ENCODE data around the gene CA9. TPM values are rescaled to one million over a fixed set of nuclear protein-coding genes. Genes with fewer than 3 reads are reported as not detected.

CA9 gene
- total RNA-seq, 1 experiment from 2014 or later: 6.6 TPM

- no peaks in the 10 kb centered on the region for H3K4me1 ChIP-seq (replicated peaks; ENCODE audit: insufficient read depth)
- TF ChIP-seq CTCF (conservative IDR thresholded peaks at IDR 0.05) (peak; percentile 83), EZH2 (IDR thresholded peaks at IDR 0.05; ENCODE audit: low read depth) (no peak)
- peak in 1 of 2 experiments; percentile 35 for DNase-seq
- BruUV-seq (replicated peaks): no TSS peak
- H3K9me2 ChIP-seq (ENCODE audit: insufficient read depth): no peaks in the 10 kb centered on the region
- no peaks in the 10 kb centered on the region for H4K20me1 ChIP-seq (ENCODE audit: insufficient read depth)
- no peaks in the 10 kb centered on the region for H3K36me3 ChIP-seq (ENCODE audit: low read depth)
- H3F3A ChIP-seq (ENCODE audit: insufficient read depth, low read depth): no peaks in the 10 kb centered on the region
- POLR2A ChIA-PET (ENCODE audit: unreplicated experiment): interaction anchor here (0.6 kb wide), 1 partner anchor 8 kb away, joined by 4 read pairs; no protein-coding TSS in a partner anchor
- no peaks in the 10 kb centered on the region for H3K27me3 ChIP-seq (ENCODE audit: insufficient read depth, low read depth)
- CTCF ChIA-PET: interaction anchor here (0.7 to 1.4 kb wide), 8 partner anchors 31 to 74 kb away, joined by 3 to 8 read pairs (median 3); partner anchors contain the start of gene ARHGEF39
- no peaks in the 10 kb centered on the region for H3K79me2 ChIP-seq (ENCODE audit: low read depth)
- H3K4me3 ChIP-seq: no peak overlapping the region
- H2AFZ ChIP-seq: no peak overlapping the region
- H3K4me2 ChIP-seq: no peak overlapping the region
- intact Hi-C loops (cut with micrococcal nuclease; ENCODE audit: unreplicated experiment): loop anchor here (5.0 kb wide), 1 partner anchor 39 kb away; the partner anchor contains the start of genes CCDC107 and RMRP
- no peak overlapping the region for H3K27ac ChIP-seq
- H3K9me3 ChIP-seq (ENCODE audit: insufficient read depth, low read depth): no peaks in the 10 kb centered on the region
Measured at GRCh38 chr9:35696520-35697215, 22.9 kb downstream of the CA9 start.

DNA sequence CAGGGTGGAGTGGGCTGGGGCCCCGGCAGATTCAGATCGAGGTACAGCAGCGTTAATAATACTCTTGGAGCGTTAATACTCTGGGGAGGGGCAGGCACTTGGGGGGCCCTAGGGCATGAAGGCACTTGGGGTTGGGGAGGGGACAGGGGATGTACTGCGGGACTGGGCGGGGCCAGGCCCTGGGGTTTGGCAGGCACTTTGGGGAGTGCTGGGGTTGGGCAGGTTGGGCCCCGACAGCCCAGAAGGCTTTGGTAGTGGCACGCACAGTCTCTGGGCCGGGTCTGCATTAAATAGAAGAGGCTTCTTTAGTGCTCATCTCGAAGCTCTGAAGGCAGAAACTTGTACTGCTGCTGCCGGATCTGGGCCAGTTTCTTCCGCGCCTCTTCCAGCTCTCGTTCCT, 23.8 kb downstream of the CA9 start:
- ChIA-PET POLR2A (ENCODE audit: unreplicated experiment) (interaction anchor here (0.6 kb wide), 1 partner anchor 9 kb away, joined by 4 read pairs; no protein-coding TSS in a partner anchor), CTCF (interaction anchor here (1.2 to 1.4 kb wide), 3 partner anchors 34 to 37 kb away, joined by 3 to 6 read pairs (median 5); no protein-coding TSS in a partner anchor)
- no peaks in the 10 kb centered on the region for H3K36me3 ChIP-seq (ENCODE audit: low read depth)
- no peak overlapping the region for H3K27ac ChIP-seq
- no peaks in the 10 kb centered on the region for H3K4me1 ChIP-seq (replicated peaks; ENCODE audit: insufficient read depth)
- no peak for DNase-seq
- H3K27me3 ChIP-seq (ENCODE audit: insufficient read depth, low read depth): no peaks in the 10 kb centered on the region
- TSS peak; percentile 55 for BruUV-seq (replicated peaks)
- H3K4me3 ChIP-seq: no peak overlapping the region
- intact Hi-C loops (cut with micrococcal nuclease; ENCODE audit: unreplicated experiment): loop anchor here (5.0 kb wide), 1 partner anchor 40 kb away; the partner anchor contains the start of genes CCDC107 and RMRP
- H4K20me1 ChIP-seq (ENCODE audit: insufficient read depth): no peaks in the 10 kb centered on the region
- no peak overlapping the region for H2AFZ ChIP-seq
- no peaks in the 10 kb centered on the region for H3K79me2 ChIP-seq (ENCODE audit: low read depth)
- no peaks in the 10 kb centered on the region for H3F3A ChIP-seq (ENCODE audit: insufficient read depth, low read depth)
- H3K4me2 ChIP-seq: no peak overlapping the region
- TF ChIP-seq EZH2 (IDR thresholded peaks at IDR 0.05; ENCODE audit: low read depth) (no peak), CTCF (conservative IDR thresholded peaks at IDR 0.05) (no peak)
- H3K9me2 ChIP-seq (ENCODE audit: insufficient read depth): no peaks in the 10 kb centered on the region
- no peaks in the 10 kb centered on the region for H3K9me3 ChIP-seq (ENCODE audit: insufficient read depth, low read depth)

GRCh38 chr9:35698231-35698630, 24.5 kb downstream of the CA9 start:
- H3K9me3 ChIP-seq (ENCODE audit: insufficient read depth, low read depth): no peaks in the 10 kb centered on the region
- no peaks in the 10 kb centered on the region for H3K4me1 ChIP-seq (replicated peaks; ENCODE audit: insufficient read depth)
- no peak for DNase-seq
- CTCF ChIA-PET: no interaction called here
- H3K9me2 ChIP-seq (ENCODE audit: insufficient read depth): no peaks in the 10 kb centered on the region
- no peak overlapping the region for H2AFZ ChIP-seq
- H3K27ac ChIP-seq: no peak overlapping the region
- no peak overlapping the region for H3K4me3 ChIP-seq
- H3K36me3 ChIP-seq (ENCODE audit: low read depth): no peaks in the 10 kb centered on the region
- no peak overlapping the region for H3K4me2 ChIP-seq
- no peaks in the 10 kb centered on the region for H4K20me1 ChIP-seq (ENCODE audit: insufficient read depth)
- no peaks in the 10 kb centered on the region for H3K27me3 ChIP-seq (ENCODE audit: insufficient read depth, low read depth)
- BruUV-seq (replicated peaks): no TSS peak
- POLR2A ChIA-PET (ENCODE audit: unreplicated experiment): interaction anchor here (0.7 kb wide), 1 partner anchor 25 kb away, joined by 4 read pairs; the partner anchor contains the start of gene CA9
- H3F3A ChIP-seq (ENCODE audit: insufficient read depth, low read depth): no peaks in the 10 kb centered on the region
- TF ChIP-seq CTCF (conservative IDR thresholded peaks at IDR 0.05): no peak
- TF ChIP-seq EZH2 (IDR thresholded peaks at IDR 0.05; ENCODE audit: low read depth): no peak
- H3K79me2 ChIP-seq (ENCODE audit: low read depth): no peaks in the 10 kb centered on the region
- intact Hi-C loops (cut with micrococcal nuclease; ENCODE audit: unreplicated experiment): loop anchor here (5.0 kb wide), 1 partner anchor 41 kb away; the partner anchor contains the start of genes CCDC107 and RMRP
